Epidermal melanocyte (primary cell): ENCODE results near the gene TRAT1.
"Not testable (repeated sequence)": the region's sequence is repeated elsewhere in the genome, so short reads cannot be mapped to it uniquely, and the experiment has no call there.

Source experiments
- DNase-seq: peaks from one replicate; pipeline ENCODE4 v3.0.0; 2011; ENCODE audit warnings: low spot score; ENCODE audit not compliant: insufficient read length

TRAT1 gene, protein sequence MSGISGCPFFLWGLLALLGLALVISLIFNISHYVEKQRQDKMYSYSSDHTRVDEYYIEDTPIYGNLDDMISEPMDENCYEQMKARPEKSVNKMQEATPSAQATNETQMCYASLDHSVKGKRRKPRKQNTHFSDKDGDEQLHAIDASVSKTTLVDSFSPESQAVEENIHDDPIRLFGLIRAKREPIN

DNA sequence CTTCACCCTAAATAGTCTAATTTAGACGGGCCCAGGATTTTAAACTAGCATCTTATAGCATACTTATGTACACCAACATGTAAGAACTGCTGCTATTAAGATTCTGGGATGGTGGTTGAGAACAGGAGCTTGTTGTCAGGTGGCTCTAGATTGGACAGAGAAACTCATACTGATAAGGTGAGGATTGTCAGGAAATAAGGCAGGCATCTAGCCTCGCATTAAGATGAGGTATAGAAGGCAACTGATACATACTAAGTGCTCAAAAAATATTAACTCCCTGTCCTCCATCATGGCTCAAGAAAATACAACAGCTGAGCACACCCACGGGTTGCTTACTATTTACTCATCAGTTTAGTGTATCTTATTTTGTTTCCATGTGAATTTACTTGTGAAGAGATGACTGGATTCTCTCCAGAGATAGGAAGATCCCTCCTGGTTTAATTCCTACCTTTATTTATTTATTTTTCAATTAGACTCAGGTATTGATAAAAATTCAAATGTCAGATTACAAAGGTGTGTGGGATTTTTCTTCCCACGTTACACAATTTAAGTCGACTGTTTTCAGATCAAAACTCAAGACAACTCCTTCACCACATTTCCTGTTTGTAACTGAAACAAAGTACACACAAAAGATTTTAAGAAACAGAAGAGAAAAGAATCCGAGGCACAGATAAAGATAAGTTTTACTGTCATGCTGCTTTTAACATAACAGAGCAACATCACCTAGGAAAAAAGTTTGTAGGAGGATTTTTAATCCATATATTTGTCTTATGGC lies at the start of gene TRAT1:
TRAT1 (plus strand) TSS at position 664 of the 775 bp plus-strand sequence. CDS start 142 bp downstream, outside the sequence.
- no peak for DNase-seq

DNA sequence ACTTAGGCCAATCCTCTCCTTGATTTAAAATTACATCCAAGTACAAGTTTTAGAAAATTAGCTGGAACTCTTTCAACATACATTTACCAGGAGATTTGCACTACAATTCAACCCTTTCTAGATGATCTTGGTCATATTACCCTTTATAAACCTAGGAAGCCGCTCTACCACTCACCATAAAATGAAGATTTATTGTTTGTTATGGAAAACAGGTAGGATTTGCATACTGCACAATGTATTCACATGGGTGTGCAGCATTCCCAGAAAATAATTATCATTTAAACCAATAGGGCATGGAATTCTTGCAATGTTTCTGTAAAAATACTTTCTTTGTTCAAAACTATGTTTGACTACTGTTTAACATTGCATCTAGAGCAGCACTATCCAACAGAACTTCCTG lies 46.9 kb upstream of the TRAT1 start:
- DNase-seq: no peak

DNA sequence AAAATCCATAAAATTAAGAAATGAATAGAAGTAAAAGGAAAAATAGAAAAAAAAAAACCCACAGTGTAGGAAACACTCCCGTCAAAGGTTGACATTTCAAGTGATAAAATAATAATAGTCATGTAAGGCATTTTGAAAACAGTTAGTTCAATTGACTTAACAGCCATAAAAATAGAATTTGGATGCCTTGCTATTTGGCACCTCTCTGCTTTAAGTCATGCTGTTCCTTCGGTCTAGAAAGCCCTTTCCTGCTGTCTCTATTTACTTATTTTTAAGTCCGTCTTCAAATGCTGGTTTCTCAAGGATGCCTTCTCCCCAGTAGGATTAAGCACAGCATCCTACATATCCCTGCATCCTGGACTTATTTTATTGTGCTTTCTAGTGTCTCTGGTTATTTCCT lies 43.1 kb upstream of the TRAT1 start:
- DNase-seq: no peak

DNA sequence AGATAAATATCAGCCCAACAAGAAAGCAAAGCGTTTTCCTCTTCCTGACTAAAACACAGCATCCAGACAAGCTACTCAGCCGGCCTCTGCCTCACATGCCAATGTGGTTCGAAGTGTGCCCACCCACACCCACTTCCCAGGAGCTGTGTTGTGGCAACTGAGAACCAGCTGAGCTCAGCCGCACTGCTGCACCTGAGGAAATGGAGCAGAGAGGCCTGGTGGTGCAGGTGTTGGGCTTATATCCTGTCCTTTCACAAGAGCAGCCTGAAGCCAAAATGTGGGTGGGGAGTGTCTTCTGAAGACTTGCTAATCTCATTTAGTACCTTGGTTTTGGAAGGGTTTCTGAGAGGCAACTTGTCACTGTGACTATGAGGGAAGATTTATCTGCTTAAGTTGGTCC lies 42.4 kb upstream of the TRAT1 start:
- DNase-seq: no peak

DNA sequence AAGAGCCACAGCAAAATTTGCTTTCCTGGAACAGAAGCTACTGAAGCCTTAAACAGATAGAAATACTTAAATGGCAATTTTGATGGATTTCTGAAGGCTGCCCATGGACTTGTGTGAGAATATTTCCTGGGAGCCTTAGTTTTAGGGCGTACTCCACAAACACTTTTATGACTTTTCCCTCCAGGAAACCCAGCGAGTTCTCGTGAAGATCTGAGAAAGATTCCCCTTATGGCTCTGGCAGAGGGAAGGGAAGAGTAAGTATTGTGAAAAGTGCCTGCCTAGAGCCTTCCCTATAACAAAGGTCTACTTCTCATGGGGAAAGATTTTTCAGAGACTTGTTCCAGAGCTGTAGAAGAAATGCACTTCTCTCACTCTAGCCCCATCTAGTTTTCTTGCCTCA lies 31.1 kb upstream of the TRAT1 start:
- no peak for DNase-seq

DNA sequence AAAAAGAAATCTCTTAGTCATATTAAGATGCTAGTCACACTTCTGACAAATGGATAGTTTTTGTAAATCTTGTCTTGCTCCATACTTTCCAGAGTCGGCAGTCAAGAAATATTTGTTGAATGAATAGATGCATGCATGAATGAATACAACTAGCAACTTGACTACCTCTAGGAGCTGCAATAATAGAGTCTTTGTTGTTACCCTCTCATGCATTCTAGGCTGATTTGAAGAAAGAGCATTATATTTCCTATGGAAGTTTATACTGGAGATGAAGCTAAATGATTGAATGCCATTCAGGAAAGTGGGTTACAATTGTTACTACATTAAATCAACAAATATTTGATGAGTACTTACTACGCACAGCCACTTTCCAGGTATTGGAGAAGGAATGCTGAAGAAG lies 18.1 kb upstream of the TRAT1 start:
- no peak for DNase-seq

DNA sequence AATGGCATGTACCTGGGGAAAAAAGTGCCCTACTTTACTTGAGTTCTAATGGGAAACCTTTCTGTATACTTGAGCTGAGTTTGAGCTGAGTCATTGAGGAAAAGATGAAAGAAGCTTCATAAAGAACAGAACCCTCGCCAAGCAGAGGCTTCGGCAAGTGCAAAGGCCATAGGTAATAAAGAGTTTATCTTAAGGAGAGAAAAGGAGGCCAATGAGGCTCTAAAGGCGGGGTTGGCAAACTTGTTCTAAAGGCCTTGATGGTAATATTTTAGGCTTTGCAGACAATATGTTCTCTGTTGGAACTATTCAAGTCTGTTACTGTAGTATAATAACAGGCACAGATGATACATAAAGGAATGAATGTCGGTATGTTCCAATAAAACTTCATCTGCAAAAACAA lies 17.6 kb upstream of the TRAT1 start:
- DNase-seq: no peak

DNA sequence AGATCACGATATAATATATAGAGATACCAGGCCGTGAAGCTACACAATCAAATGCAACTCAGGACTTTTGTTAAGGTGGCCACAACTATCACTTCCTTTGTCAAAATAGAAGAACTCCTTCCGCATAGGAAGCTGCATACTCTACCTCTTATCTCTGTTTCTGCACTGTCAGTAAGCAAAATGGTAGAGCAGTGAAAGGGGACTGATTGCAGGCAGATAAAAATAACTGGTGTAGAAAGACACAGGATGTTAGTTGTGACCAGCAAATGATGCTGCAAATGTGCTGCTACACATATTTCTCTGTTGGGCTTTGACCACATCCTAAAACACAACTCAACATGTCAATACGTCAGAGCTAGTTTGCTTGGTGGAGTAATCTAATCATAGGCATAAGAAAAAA lies 16.3 kb upstream of the TRAT1 start:
- DNase-seq: no peak

DNA sequence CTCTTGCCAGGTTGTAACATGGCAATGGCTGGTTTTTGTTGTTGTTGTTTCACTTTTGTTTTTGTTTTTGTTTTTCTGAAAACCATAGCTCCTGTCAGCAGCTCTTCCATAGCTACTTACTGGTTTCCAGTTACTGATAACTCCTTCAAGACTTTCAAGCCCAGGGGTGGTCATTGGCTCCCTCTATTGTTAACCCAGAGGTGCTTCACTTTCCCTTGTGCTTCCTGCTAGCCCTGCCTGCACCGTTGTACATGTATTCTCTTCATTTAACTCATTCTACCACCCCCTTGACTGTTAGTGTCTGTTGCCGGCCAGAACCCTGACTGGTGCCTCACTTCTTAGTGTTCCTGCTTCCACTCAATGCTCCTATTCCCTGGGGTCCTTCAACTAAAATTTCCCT lies 4.2 kb upstream of the TRAT1 start:
- no peak for DNase-seq

DNA sequence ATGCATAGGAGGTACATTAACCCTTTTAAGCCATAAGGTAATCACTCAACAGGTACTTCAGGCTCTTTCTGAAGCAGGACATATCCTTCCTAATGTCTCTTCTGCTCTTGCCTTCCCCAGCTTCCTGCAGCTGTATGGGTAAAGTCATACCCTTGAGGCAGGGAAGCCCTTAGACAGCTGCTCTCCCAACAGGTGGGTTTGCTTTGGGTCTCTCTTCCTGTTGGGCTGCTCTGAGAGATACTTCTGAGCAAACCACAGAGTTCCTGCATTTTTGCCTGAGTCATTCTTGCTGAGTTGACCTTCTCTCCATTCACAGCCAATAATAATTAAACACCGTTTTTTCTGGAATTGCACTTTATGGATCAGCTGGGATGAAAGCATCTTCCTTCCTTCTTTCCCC lies 2.0 kb upstream of the TRAT1 start:
- DNase-seq: no peak

DNA sequence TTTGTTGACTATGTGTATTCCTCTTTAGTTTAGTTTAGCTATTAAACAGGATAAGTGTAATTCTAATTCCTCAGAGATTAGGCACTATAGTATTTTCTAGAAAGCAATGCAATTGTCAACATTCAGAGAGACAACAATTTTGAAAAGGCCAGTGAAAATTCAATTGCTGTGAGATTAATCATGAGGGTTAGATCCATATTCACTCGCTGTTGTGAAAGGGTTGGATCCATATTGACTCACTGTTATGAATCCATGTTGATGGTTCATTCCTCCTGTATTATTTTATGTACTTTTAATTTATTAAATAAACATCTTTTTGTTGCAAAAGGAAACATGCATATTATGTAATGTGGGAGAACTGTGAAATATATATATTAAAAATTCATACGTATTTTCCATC lies 641 bp downstream of the TRAT1 start:
- DNase-seq: no peak

DNA sequence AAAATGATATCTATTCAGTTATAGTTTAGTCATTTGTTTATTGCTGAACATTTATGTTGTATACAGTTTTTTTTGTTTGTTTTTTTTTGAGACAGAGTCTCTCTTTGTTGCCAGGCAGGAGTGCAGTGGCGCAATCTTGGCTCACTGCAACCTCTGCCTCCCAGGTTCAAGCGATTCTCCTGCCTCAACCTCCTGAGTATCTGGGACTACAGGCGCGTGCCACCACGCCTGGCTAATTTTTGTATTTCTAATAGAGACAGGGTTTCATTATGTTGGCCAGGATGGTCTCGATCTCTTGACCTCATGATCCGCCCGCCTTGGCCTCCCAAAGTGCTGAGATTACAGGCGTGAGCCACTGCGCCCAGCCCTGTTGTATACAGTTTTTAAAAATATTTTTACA lies 1.2 kb downstream of the TRAT1 start:
- DNase-seq: not testable (repeated sequence)

DNA sequence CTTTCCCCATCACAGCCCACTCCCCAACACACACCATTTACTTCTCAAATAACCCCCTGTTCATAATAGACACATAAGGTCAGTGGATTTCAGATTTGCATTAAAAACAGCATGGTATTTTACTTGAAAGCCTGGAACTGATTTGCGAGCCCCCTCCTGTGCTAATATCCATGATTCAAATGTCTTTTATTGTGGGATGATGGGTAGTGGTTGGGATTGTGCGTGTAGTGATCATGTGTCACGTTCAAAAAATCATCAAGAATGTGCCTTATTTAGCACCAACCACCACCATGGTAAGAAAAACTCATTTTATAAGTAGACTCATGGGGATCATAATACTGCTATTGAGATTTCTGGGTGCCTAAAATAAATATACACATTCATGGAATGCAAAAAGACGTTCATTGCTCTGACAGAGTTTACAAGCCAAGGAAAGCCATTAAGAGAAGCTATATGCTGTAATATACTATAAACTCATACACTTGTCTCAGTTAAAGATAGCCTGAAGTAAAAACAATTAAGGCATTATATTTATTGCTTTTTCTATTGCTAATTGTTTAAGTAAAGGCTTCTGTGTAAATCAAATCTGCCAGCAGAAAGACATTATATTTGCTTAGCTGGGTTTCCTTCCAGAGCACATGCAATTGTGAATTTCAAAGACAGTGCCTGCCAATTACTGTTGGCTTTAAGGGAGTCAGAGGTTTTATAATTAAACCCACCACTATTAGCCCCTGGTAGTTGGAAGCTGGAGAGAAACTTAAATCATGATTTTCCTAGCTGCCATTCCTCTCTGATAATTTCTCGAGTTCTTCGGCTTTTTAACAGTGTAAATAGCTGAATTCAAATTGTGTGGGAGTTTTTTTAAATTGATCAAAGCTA lies 4.0 kb downstream of the TRAT1 start:
- DNase-seq: no peak

DNA sequence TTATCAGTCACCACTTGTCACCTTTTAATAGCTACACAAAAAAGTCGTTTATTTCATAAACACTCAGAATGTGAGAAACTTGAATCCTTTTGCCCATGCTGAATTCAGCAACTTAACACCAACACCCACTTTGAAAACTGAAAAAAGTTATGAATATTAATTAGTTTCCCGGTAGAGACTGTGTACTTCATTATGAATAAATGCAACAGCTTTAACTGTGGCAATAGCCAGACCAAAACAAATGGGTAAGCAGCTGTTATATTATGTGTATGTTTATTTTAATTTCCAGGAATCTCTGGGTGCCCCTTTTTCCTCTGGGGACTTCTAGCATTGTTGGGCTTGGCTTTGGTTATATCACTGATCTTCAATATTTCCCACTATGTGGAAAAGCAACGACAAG lies 7.8 kb downstream of the TRAT1 start:
- no peak for DNase-seq

DNA sequence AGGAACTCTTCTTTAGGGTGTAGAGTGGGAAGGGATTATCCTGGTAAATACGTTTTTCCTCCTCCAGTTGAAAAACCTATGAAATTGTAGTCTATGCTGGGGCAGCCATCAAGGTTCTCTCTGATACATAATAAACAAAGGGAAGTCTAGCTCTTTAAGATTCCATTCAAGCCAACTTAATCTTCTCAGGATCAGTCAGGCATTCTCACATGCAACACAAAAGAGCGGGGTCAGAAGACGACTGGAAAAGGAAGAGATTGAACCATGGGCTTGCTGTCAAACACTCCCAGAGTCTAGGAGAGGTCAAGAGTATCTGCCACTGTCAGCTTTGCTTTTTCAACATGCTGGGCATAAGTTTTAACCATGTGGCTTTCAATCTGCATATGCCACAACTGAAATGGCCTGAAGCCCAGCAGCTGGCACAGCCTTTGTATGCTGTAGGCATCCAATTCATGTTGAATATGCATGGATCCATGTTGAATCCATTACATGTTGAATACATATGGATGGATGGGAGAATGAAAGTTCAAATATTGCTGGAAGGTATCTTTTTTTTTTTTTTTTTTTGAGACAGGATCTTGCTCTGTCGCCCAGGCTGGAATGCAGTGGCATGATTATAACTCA lies 8.5 kb downstream of the TRAT1 start:
- DNase-seq: no peak

DNA sequence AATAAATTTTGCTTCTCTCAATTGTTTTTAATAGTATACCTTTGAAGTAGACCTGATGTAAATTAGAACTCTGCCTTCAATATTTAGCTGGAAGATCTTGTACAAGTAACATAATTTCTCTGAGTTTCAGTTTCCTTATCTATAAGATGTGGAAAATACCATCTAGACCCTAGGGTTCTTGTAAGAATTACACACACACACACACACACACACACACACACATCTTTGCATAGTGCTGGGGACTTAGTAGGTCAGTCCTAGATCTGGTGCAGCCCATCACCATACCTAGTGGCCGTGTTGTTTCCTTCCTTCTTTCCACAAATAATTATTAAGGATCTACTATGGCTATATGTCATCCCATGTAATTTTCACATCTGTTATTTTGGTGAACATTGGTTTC lies 11.0 kb downstream of the TRAT1 start:
- DNase-seq: no peak

DNA sequence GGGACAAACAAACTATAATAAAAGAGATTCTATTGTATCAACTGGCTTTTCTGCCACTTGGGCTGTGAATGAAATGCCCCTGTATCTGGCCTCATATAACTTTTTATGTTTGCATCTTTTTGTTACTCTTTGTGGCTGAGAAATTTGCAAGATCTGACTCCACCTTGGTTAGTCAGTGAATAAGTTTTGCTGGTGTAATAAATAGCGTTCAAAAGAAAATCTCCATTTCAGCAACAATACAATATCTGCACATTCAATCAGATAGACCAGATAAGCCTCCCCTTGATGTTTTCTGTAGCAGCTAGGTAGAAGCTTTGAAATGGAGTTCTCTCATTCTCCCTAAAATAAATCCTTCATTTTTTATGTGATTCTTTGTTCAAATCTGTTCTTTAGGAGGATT lies 12.0 kb downstream of the TRAT1 start:
- no peak for DNase-seq

DNA sequence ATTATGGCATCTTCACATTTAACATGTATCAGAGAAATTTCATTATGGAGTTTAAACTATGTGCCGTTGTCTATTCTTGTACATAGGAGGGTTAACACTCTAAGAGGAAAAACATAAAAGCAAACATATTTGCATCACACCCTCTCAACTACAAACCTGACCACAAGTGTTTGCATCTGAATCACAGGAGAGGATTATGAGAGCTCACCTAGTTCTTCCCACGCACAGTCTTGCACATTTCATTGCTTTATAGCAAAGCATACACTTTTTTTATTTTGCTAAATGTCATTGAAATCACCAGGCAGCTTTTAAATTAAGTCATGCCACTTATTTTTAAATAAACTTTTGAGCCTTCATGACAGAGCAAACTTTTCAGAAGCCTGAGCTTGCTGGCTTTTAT lies 12.5 kb downstream of the TRAT1 start:
- DNase-seq: no peak

DNA sequence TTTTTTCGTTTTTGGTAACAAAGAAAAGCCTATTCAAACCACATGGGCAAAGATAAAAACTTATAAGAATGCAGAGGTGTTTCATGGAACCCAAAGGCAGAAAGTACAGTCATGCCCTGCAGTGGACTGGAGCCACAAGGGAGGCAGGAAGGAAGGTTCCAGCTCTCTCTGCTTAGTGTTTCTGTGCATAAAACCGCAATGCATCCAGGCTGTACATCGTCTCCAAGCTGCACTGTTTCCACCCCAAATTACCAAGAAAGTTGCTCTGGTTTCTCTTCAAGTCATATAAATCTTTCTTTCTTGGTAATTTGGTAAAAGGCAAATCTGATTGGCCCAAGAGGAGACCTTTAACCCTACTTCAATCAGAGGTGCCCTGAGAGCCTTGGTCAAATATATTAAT lies 15.8 kb downstream of the TRAT1 start:
- no peak for DNase-seq

DNA sequence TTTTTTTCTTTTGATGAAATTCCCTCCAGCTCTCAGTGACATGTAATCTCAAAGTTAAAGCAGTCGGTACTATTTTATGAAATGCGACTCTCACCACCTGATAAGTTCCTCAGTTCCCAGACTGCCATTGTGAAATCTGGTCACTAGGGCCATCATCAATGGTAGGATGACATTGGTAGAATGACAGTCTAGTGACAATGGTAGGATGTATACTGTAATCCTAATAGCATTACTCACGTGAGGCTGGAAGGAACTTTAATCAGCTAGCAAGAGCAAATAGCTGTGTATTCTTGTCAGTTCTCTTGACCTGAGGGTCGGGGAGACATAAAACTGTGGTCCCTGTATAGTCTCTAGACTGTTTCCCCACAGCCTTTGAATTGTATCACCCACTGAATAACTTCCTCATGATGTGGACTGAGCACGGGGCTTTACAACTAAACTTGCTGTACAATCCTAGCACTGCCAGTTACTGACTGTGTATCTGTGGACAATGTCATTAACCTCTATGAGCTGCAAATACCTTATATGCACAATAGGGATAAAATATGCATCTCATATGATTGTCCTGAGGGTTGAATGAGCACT lies 23.2 kb downstream of the TRAT1 start:
- DNase-seq: no peak

DNA sequence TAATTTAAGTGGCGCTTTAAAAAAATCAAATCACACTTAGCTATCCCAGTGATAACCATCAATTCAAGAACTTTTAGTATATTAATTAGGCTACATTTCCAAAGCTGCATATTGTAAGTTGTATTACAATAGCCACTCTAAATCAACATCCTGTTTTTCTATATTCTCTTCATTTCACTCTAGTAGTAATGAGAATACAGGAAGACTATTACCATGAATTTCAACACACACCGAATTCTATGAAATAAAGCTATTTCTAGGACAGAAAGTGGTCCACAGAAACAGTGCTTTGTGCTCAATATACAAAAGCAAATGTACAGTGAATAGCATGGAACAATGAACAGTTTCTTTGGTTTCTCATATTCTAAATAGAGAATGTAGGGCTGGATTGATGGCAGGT lies 24.6 kb downstream of the TRAT1 start:
- no peak for DNase-seq

DNA sequence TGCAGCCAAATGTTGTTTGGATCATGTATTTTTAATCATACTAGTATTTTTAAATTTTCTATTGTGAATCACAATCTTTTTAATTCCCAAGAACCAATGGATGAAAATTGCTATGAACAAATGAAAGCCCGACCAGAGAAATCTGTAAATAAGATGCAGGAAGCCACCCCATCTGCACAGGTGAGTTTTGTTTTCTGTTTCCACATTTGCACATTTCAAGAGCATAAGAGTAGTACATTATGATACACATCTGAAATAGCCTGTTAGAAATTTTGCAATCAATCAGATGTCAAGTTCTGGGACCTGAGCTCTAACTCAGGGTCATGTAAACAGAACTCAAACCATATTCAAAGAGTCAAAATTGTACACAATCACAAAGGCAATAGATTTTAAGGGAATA lies 26.5 kb downstream of the TRAT1 start:
- DNase-seq: no peak
